ENCODE results near the gene SLC6A18. TPM values are rescaled to one million over a fixed set of nuclear protein-coding genes. Genes with fewer than 3 reads are reported as not detected.

The SLC6A18 gene
- total RNA-seq, 1 experiment from 2014 or later, result not detected

- Histone ChIP-seq H3K9me3 (ENCODE audit: control insufficient read depth, insufficient read depth, low read depth, low read length) (no peaks in the 10 kb centered on the region), H3K4me3 (ENCODE audit: low read depth in 2 of 2, low read length in 2 of 2) (no peak overlapping the region), H3K4me1 (ENCODE audit: control insufficient read depth, insufficient read depth, low read length) (no peaks in the 10 kb centered on the region; the same call in 1 of the 2 replicates), H3K36me3 (ENCODE audit: control insufficient read depth, insufficient read depth, low read length) (no peaks in the 10 kb centered on the region; the same call in 1 of the 2 replicates), H3K27ac (ENCODE audit: low read length) (no peak overlapping the region), H3K27me3 (ENCODE audit: control insufficient read depth, insufficient read depth, low read length) (peaks cover 14% of the 10 kb centered on the region)
- CTCF ChIA-PET, result no interaction called here
- no TSS peak for BruUV-seq (replicated peaks)
- ATAC-seq, result no peak
- no peak for DNase-seq (ENCODE audit: low read depth, low spot score)
- POLR2A ChIA-PET, result no interaction called here
- TF ChIP-seq TCF7L2 (IDR thresholded peaks at IDR 0.05; ENCODE audit: low read depth, low read length) (no peak), POLR2AphosphoS5 (IDR thresholded peaks at IDR 0.05; ENCODE audit: low read depth, low read length) (no peak), REST (IDR thresholded peaks at IDR 0.05; ENCODE audit: insufficient read depth in 1 of 2, low read depth in 2 of 2, low read length in 1 of 2) (no peak), SIN3A (IDR thresholded peaks at IDR 0.05; ENCODE audit: borderline replicate concordance, insufficient read depth, low read depth, low read length) (no peak), CTCF (IDR thresholded peaks at IDR 0.05) (no peak)
- in situ Hi-C loops (cut with HindIII; ENCODE audit: low pct_unique_long_range_greater_than_20kb, low sequenced_read_pairs) (no loop called here), intact Hi-C loops (cut with micrococcal nuclease; ENCODE audit: unreplicated experiment) (no loop called here)
These were observed 36.7 kb upstream of the SLC6A18 start for GRCh38 chr5:1188464-1188863.

GRCh38 chr5:1189269-1189668 lies 35.9 kb upstream of the SLC6A18 start:
- in situ Hi-C loops (cut with HindIII; ENCODE audit: low pct_unique_long_range_greater_than_20kb, low sequenced_read_pairs), result no loop called here
- ChIA-PET CTCF (no interaction called here), POLR2A (no interaction called here)
- DNase-seq (ENCODE audit: low read depth, low spot score) (no peak), ATAC-seq (no peak)
- intact Hi-C loops (cut with micrococcal nuclease; ENCODE audit: unreplicated experiment), result no loop called here
- Histone ChIP-seq H3K4me3 (ENCODE audit: low read depth in 2 of 2, low read length in 2 of 2) (no peak overlapping the region), H3K27me3 (ENCODE audit: control insufficient read depth, insufficient read depth, low read length) (peaks cover 14% of the 10 kb centered on the region), H3K27ac (ENCODE audit: low read length) (no peak overlapping the region), H3K36me3 (ENCODE audit: control insufficient read depth, insufficient read depth, low read length) (no peaks in the 10 kb centered on the region; the same call in 1 of the 2 replicates), H3K9me3 (ENCODE audit: control insufficient read depth, insufficient read depth, low read depth, low read length) (no peaks in the 10 kb centered on the region), H3K4me1 (ENCODE audit: control insufficient read depth, insufficient read depth, low read length) (no peaks in the 10 kb centered on the region)
- BruUV-seq (replicated peaks), result no TSS peak
- TF ChIP-seq SIN3A (IDR thresholded peaks at IDR 0.05; ENCODE audit: borderline replicate concordance, insufficient read depth, low read depth, low read length), result no peak
- no peak for TF ChIP-seq REST (IDR thresholded peaks at IDR 0.05; ENCODE audit: insufficient read depth in 1 of 2, low read depth in 2 of 2, low read length in 1 of 2)
- TF ChIP-seq CTCF (IDR thresholded peaks at IDR 0.05), result no peak
- no peak for TF ChIP-seq TCF7L2 (IDR thresholded peaks at IDR 0.05; ENCODE audit: low read depth, low read length)
- TF ChIP-seq POLR2AphosphoS5 (IDR thresholded peaks at IDR 0.05; ENCODE audit: low read depth, low read length), result no peak

All from Panc1 (cell line).